GM18867 (cell line): ENCODE measurements around the gene EGLN1.
"Not testable (repeated sequence)": the region's sequence is repeated elsewhere in the genome, so short reads cannot be mapped to it uniquely, and the experiment has no call there.

Experiments
- ATAC-seq: cut with Tn5 transposase; IDR thresholded peaks from one replicate; pipeline ENCODE4 v1.9.1; 2021; ENCODE audit warnings: mild to moderate bottlenecking, moderate library complexity; ENCODE audit not compliant: unreplicated experiment

Gene EGLN1

GRCh38 chr1:231421971-231422797 lies at the start of gene EGLN1:
TSS of gene EGLN1 (minus strand) at chr1:231422287. CDS start at chr1:231421888, 399 bp downstream.
- ATAC-seq = peak; percentile 81

GRCh38 chr1:231471500-231471899 lies 49.4 kb upstream of the EGLN1 start:
- ATAC-seq = not testable (repeated sequence)

DNA sequence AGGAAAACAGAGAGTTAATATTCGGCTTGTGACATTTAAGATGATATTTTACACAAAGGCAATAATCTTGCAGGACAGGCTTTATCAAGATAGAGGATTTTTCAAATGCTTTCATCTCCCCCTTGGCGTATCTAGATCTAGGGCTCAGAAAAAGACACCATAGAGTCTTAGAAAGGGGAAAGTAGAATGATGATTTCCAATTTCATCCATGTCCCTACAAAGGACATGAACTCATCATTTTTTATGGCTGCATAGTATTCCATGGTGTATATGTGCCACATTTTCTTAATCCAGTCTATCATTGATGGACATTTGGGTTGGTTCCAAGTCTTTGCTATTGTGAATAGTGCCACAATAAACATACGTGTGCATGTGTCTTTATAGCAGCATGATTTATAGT lies 48.9 kb upstream of the EGLN1 start:
- not testable (repeated sequence) for ATAC-seq

DNA sequence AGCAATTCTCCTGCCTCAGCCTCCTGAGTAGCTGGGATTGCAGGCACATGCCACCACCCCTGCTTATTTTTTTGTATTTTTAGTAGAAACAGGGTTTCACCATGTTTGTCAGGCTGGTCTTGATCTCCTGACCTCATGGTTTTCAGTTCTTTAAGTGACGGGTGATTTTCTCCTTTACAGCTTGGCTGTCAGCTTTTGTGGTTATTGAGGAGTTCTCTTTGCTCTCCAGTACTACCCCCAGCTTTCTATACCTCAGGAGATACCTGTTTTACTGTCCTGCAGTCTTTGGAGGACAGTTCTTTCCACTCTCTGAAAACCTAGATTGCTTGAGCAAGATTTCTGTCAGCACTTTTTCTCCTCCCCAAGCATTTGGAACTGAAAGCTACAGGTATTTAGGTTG lies 45.9 kb upstream of the EGLN1 start:
- ATAC-seq = no peak

DNA sequence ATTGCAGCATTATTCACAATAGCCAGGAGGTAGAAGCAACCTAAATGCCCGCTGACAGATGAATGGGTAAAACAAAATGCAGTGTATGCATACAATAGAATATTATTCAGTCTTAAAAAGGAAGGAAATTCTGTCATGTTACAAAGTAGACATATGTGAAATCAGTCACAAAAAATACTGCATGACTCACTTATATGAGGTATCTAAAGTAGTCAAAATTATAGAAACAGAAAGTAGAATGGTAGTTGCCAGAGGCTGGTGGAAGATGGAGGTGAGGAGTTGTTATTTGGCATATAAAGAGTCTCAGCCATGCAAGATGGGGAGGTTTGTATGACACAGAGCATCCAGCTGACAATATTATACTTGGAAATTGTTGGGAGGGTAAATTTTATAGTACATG lies 43.0 kb upstream of the EGLN1 start:
- peak; percentile 55 for ATAC-seq

DNA sequence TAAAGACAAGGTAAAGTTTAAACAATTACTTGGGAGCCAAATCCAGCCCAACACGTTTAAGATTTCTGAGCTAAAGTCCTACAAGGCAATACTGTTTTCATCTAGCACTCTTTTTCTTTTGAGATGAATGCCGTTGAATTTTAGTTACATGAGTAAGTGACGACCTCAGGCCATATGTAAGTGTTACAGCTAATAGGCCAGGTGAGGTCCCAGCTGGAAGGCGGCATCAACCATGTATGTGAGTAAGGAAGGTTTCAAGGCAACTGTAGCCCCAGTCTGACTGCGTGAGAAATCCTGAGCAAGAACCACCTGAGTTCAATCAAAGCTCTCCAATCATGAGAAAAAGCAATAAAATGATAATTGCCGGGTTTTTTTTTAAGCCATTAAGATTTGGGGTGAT lies 41.5 kb upstream of the EGLN1 start:
- ATAC-seq = no peak

DNA sequence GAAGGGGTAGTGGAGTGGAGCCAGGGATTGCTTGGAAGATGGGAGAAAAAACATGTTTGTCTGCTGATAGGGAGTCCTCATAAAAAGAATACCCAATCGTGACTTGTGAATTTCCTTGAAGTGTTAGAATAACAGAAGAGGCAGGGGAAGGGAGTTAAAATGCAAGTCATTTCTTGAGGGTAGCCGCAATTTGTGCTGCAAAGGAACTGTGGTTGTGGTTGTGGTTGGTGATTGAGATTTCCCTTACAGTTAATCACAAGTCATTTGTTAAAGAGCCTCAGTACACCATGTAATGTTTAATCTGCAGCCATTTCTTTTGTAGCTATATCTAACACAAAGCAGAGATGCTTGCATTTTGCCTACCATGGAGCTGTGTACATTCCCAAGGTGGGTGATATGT lies 38.5 kb upstream of the EGLN1 start:
- ATAC-seq = peak; percentile 84

- ATAC-seq = not testable (repeated sequence)
Measured at GRCh38 chr1:231459438-231459837, 37.4 kb upstream of the EGLN1 start.

- not testable (repeated sequence) for ATAC-seq
Measured at GRCh38 chr1:231457956-231458355, 35.9 kb upstream of the EGLN1 start.

DNA sequence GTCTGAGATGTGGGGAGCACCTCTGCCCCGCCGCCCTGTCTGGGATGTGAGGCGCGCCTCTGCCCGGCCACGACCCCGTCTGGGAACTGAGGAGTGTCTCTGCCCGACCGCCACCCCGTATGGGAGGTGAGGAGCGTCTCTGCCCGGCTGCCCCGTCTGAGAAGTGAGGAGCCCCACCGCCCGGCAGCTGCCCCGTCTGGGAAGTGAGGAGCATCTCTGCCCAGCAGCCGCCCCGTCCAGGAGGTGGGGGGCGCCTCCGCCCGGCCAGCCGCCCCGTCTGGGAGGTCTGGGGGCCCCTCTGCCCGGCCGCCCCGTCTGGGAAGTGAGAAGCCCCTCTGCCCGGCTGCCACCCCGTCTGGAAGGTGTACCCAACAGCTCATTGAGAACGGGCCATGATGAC lies 32.0 kb upstream of the EGLN1 start:
- not testable (repeated sequence) for ATAC-seq

GRCh38 chr1:231446138-231446537 lies 24.1 kb upstream of the EGLN1 start:
- ATAC-seq = no peak

DNA sequence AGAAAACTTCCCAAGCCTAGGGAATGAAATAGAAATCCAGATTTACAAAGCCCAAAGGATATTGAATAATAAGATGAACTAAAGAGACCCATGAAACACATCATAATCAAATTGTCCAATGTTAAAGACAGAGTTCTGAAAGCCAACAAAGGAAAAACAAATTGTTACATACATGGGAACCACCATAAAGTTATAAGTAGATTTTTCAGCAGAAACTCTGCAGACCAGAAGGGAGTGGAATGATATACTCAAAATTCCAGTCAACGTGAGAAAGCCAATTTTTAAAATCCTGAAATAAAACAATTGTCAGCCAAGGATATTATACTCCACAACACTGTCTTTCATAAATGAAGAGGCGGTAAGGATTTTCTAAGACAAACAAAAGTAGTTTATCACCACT lies 22.0 kb upstream of the EGLN1 start:
- no peak for ATAC-seq

- ATAC-seq = no peak
Measured at GRCh38 chr1:231443363-231443762, 21.3 kb upstream of the EGLN1 start.

DNA sequence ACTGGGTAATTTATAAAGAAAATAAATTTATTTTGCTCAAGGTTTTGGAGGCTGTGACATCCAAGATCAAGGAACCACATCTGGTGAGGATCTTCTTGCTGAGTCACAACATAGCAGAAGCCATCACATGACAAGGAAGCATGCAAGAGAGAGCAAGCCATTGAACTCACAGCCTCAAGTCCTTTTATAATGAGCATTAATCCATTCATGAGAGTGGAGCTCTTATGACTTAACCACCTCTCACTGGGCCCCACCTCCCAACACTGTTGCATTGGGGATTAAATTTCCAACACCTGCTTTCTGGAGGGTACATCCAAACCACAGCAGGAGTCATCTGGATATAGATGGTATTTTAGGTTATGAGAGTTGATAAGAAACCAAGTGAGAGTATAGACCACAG lies 20.6 kb upstream of the EGLN1 start:
- no peak for ATAC-seq

GRCh38 chr1:231432996-231433395 lies 10.9 kb upstream of the EGLN1 start:
- ATAC-seq = no peak

DNA sequence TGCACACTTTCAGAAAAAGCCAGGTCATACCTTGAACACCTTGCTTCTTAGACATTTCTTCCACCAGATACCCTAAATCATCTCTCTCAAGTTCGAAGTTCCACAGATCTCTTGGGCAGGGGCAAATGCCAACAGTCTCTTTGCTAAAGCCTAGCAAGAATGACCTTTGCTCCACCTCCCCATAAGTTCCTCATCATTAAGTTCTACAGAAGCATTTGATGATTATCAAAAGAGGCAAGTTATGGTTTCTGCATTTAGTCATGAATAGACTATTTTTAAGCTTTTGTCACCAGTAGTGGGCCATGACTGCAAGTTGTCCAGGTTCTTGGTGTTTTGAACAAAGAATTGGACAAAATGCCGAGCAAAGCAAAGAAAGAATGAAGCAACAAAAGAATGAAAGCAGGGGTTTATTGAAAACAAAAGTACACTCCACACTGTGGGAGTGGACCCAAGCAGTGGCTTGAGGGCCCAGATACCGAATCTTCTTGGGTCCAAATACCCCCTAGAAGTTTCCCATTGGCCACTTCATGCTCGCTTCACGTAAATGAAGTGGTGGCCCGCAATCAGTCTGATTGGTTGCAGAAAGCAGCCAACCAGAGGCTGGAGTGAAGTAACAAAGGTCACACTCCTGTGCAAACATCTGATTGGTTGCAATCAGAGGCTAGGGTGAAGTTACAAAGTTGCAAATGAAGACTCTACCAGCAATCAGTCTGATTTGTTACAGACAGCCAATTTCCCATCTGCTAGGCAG lies 9.8 kb upstream of the EGLN1 start:
- no peak for ATAC-seq

- not testable (repeated sequence) for ATAC-seq
Measured at GRCh38 chr1:231430678-231431352, 8.7 kb upstream of the EGLN1 start.

DNA sequence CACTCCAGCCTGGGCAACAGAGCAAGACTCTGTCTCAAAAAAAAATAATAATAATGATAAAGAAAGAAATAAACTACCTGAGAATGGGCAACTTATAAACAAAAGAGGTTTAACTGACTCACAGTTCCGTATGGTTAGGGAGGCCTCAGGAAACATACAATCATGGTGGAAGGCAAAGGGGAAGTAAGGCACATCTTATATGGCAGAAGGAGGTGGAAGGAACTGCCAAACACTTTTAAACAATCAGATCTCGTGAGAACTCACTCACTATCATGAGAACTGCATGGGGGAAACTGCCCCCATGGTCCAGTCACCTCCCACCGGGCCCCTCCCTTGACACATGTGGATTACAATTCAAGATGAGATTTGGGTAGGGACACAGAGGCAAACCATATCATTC lies 6.3 kb upstream of the EGLN1 start:
- ATAC-seq = no peak

DNA sequence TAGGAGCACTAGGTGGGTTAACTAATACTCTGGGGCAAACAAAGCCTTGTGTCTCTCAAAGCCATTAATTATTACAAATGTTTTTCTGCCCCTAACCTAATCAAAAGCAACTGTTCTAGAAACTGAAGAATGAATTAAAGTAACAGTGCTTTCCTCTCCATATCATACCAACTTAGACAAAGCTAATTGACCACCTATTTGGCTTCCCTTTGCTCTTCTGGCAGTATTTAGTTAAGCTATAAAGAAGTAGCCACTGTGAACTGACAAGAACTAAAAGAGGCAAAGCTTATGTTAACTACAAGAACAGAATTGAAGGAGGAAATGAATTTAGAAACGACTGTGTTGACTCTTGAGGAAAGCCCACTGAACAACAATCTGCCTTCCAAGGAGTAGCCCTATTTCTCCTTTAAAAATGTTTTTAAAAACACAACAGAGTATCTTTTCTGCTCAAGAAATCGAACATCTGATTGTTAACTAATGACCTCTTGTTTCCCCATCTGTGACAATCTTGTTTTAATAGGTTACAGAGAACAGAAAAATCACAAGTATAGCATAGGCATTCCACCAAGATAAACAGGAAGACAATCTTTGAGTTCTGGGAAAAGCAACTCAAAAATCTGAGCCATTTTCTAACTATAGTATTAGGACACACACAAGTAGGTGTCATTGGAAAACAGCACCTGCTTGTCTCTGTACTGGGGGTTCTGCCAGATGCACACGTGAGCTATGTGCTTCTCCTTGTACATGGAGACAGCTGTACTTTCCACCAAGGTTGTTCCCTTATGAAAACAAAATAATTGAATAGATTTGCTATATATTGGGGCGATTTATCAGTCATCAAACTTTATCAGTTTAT lies 3.1 kb upstream of the EGLN1 start:
- ATAC-seq = no peak

DNA sequence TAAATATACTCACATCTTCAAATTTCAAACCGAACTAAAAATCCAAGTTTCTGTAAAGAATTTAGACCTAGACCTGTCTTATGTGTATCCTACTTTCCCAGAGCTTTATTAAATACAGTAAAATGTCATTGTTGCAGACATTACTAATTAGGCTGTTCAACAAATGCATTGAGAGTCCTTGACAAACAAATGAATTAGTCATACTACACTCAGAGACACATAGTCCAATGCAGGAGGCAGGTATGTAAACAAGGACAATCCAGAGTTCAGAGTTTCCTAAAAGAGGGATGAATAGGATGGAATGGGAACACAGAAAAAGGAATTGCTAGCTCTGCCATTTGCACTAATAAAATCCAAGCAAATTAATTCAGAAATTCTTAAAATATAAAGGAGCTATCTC lies 1.6 kb upstream of the EGLN1 start:
- no peak for ATAC-seq
